K562 (cell line): ENCODE measurements around the gene SEMA5A. TPM values are rescaled to one million over a fixed set of nuclear protein-coding genes. Genes with fewer than 3 reads are reported as not detected.

Experiments
- ATAC-seq: fragments of 200-7000 bp; cut with Tn5 transposase; 3 replicates; pipeline ENCODE4 v1.9.1; 2020; ENCODE audit warnings: moderate library complexity
- BruUV-seq: library from RNA; stranded (reverse); fragments of 400-500 nt; replicated peaks from 2 replicates; lab custom pipeline; 2021; lab: Mats Ljungman, UMichigan
- CTCF ChIA-PET: fragments of 300-600 bp; formaldehyde crosslinking; extraction: SDS; loops from one replicate; lab custom pipeline; 2021; ENCODE audit warnings: low intra/inter-chr PET ratio; lab: Yijun Ruan, JAX
- POLR2A ChIA-PET: fragments of 300-600, 350-650 bp; sonication (Branson Sonifier 250); formaldehyde crosslinking; extraction: SDS; loops from one replicate; lab custom pipeline; 2021; ENCODE audit warnings: antibody characterized with exemption, inconsistent platforms; lab: Yijun Ruan, JAX
- DNase-seq, 4 experiments: peaks; one replicate each; pipeline versions ENCODE4 v3.0.0 to v3.0.0-alpha.2; 2011 to 2018; ENCODE audit warnings: low spot score in 3 of 4, mixed read lengths in 3 of 4; ENCODE audit errors: extremely low read depth in 1 of 4
- FAIRE-seq: peaks from 2 replicates; lab custom pipeline; 2011; peaks lifted over from hg19 to GRCh38; lab: Jason Lieb, UNC
- H2AFZ ChIP-seq: 2 replicates; pipeline ENCODE4 v1.6.0; 2011; ENCODE audit warnings: low read depth, low read length, control low read depth, inconsistent platforms
- H3K27ac ChIP-seq: fragments of 200-600 bp; 3 replicates; pipeline ENCODE4 v1.8.0; 2011; ENCODE audit warnings: low read depth, mild to moderate bottlenecking, control low read depth, inconsistent platforms, low read length, moderate library complexity, mixed read lengths; ENCODE audit errors: extremely low read depth
- H3K27me3 ChIP-seq, 2 experiments: fragments of 300-600 bp in 1 of 2; 2 replicates in 1 of 2; 3 replicates in 1 of 2; pipeline versions ENCODE4 v1.6.0 to v1.8.0; 2011; ENCODE audit warnings: inconsistent platforms in 2 of 2, low read length in 2 of 2, mild to moderate bottlenecking in 1 of 2, mixed read lengths in 1 of 2, moderate library complexity in 1 of 2; ENCODE audit not compliant: control insufficient read depth in 2 of 2, insufficient read depth in 2 of 2
- H3K36me3 ChIP-seq: fragments of 300-600 bp; 3 replicates; pipeline ENCODE4 v1.8.0; 2011; ENCODE audit warnings: mild to moderate bottlenecking, low read length, inconsistent platforms; ENCODE audit not compliant: control insufficient read depth, insufficient read depth
- H3K4me1 ChIP-seq, 2 experiments: fragments of 200-600 bp in 1 of 2; replicated peaks in 1 of 2; 2 replicates in 1 of 2; 3 replicates in 1 of 2; pipeline versions ENCODE4 v1.5.1 to v1.8.0; 2011; ENCODE audit warnings: inconsistent platforms in 2 of 2, low read length in 2 of 2, mild to moderate bottlenecking in 1 of 2, mixed read lengths in 1 of 2, moderate library complexity in 1 of 2; ENCODE audit not compliant: control insufficient read depth in 2 of 2, insufficient read depth in 2 of 2
- H3K4me2 ChIP-seq: 2 replicates; pipeline ENCODE4 v1.6.1; 2011; ENCODE audit warnings: low read length, control low read depth, inconsistent platforms, mixed read lengths; ENCODE audit not compliant: insufficient read depth
- H3K4me3 ChIP-seq: fragments of 200-600 bp; sonication (generic), shearing (Covaris generic); 2 replicates; pipeline ENCODE4 v1.5.1; 2016; ENCODE audit warnings: control low read depth, inconsistent platforms
- H3K79me2 ChIP-seq: fragments of 200-600 bp; 3 replicates; pipeline ENCODE4 v1.8.0; 2011; ENCODE audit warnings: low read length, inconsistent platforms; ENCODE audit not compliant: control insufficient read depth, insufficient read depth
- H3K9ac ChIP-seq, 2 experiments: 2 replicates each; pipeline versions ENCODE4 v1.6.0 to v1.6.1; 2011; ENCODE audit warnings: low read depth in 2 of 2, low read length in 2 of 2, control low read depth in 1 of 2, inconsistent platforms in 1 of 2, mild to moderate bottlenecking in 1 of 2, mixed read lengths in 1 of 2; ENCODE audit not compliant: insufficient read depth in 1 of 2
- H3K9me1 ChIP-seq: one replicate; pipeline ENCODE4 v1.6.0; 2011; ENCODE audit warnings: inconsistent platforms, mild to moderate bottlenecking, low read length, moderate library complexity; ENCODE audit not compliant: control insufficient read depth, insufficient read depth
- H3K9me3 ChIP-seq: replicated peaks from 2 replicates; pipeline ENCODE4 v1.5.1; 2011; ENCODE audit warnings: low read depth, low read length, inconsistent platforms; ENCODE audit not compliant: control insufficient read depth, insufficient read depth
- H4K20me1 ChIP-seq: replicated peaks from 2 replicates; pipeline ENCODE4 v1.6.1; 2011; ENCODE audit warnings: low read length, inconsistent platforms, mixed read lengths; ENCODE audit not compliant: control insufficient read depth, insufficient read depth
- CLOCK ChIP-seq: fragments of 250-450 bp; sonication (Bioruptor Pico); IDR thresholded peaks from 2 replicates; pipeline ENCODE4 v1.4.0; 2020; ENCODE audit warnings: mild to moderate bottlenecking, moderate library complexity, borderline replicate concordance
- ESRRB ChIP-seq: fragments of 250-450 bp; sonication (Bioruptor Pico); IDR thresholded peaks from 2 replicates; pipeline ENCODE4 v1.5.0; 2020; ENCODE audit warnings: mild to moderate bottlenecking, moderate library complexity, borderline replicate concordance
- GABPB1 ChIP-seq: sonication (generic); formaldehyde crosslinking; IDR thresholded peaks from 2 replicates; pipeline ENCODE4 v1.8.0; 2022; ENCODE audit warnings: mild to moderate bottlenecking, missing genetic modification reagents
- HMBOX1 ChIP-seq: sonication (generic); IDR thresholded peaks from 2 replicates; pipeline ENCODE4 v1.6.1; 2016
- HOXB6 ChIP-seq: fragments of 250-450 bp; sonication (Bioruptor Pico); IDR thresholded peaks from 2 replicates; pipeline ENCODE4 v1.5.1; 2022; ENCODE audit warnings: mild to moderate bottlenecking, borderline replicate concordance
- MTA2 ChIP-seq: fragments of 450-650 bp; IDR thresholded peaks from 2 replicates; pipeline ENCODE4 v1.6.1; 2016; ENCODE audit warnings: low read depth
- PBX2 ChIP-seq, 2 experiments: IDR thresholded peaks in 1 of 2; conservative IDR thresholded peaks in 1 of 2; 2 replicates each; pipeline ENCODE4 v1.6.1; 2016; ENCODE audit warnings: low read depth in 2 of 2, mild to moderate bottlenecking in 1 of 2, missing compliant biosample characterization in 1 of 2, missing genetic modification characterization in 1 of 2, moderate library complexity in 1 of 2
- SNRNP70 ChIP-seq: fragments of 200-400 bp; formaldehyde crosslinking; optimal IDR thresholded peaks from 2 replicates; pipeline ENCODE3; 2017; ENCODE audit warnings: low read depth, low read length
- TAF1 ChIP-seq: IDR thresholded peaks from 2 replicates; pipeline ENCODE4 v1.6.1; 2011; ENCODE audit warnings: mild to moderate bottlenecking, low read length, moderate library complexity; ENCODE audit not compliant: insufficient read depth, control insufficient read depth, severe bottlenecking; ENCODE audit errors: extremely low read depth
- USF1 ChIP-seq: sonication (generic); formaldehyde crosslinking; IDR thresholded peaks from 2 replicates; pipeline ENCODE4 v1.9.0; 2022; ENCODE audit warnings: mild to moderate bottlenecking, missing genetic modification reagents
- WHSC1 ChIP-seq: IDR thresholded peaks from one replicate; pipeline ENCODE4 v1.6.1; 2012; ENCODE audit warnings: low read length, control low read depth, inconsistent platforms
- XRCC3 ChIP-seq: fragments of 450-650 bp; IDR thresholded peaks from 2 replicates; pipeline ENCODE4 v1.6.1; 2017; ENCODE audit warnings: mild to moderate bottlenecking, moderate library complexity
- ZC3H8 ChIP-seq: fragments of 450-650 bp; IDR thresholded peaks from 2 replicates; pipeline ENCODE4 v1.6.1; 2017
- ZNF75A ChIP-seq: fragments of 450-650 bp; formaldehyde crosslinking; IDR thresholded peaks from 2 replicates; pipeline ENCODE4 v1.4.0; 2020; ENCODE audit warnings: mild to moderate bottlenecking
- WGBS: fragments of 100-300 bp; shearing (Covaris generic); methylation state at CpG from one replicate; pipeline ENCODE4 v1.1.6; 2016; ENCODE audit warnings: low coverage, mixed read lengths; ENCODE audit not compliant: insufficient coverage; ENCODE audit errors: missing lambda C conversion rate; 5-methylcytosine and 5-hydroxymethylcytosine counted together
- in situ Hi-C: fragments of 300-500 bp; cut with MboI; formaldehyde crosslinking; loops from 4 replicates; pipeline ENCODE4 v1.15.0; 2018; ENCODE audit warnings: inconsistent platforms, mixed read lengths
- intact Hi-C: fragments of 100-400 bp; cut with micrococcal nuclease; formaldehyde crosslinking; loops from 2 replicates; pipeline ENCODE4 v1.14.2; 2022
- polyA plus RNA-seq, 8 experiments: library from polyadenylated mRNA; depleted of rRNA in 4 of 8; stranded (reverse) in 5 of 8; unstranded in 3 of 8; fragments of >200 nt; fragmentation: Nextera tagmentation in 2 of 8; fragmentation: Illumina TruSeq in 1 of 8; extraction: Ambion mirVana in 2 of 8; extraction: Trizol in 1 of 8; gene quantifications; 2 replicates each; pipeline versions ENCODE4 v1.2.1 to v1.2.3, GENCODE V29; 2011 to 2014; ENCODE audit warnings: inconsistent platforms in 1 of 8, missing spikeins in 1 of 8
- total RNA-seq, 7 experiments: library from RNA; depleted of rRNA in 6 of 7; stranded (reverse); fragments of >200 nt in 6 of 7; fragmentation: Illumina TruSeq in 2 of 7; extraction: Trizol in 2 of 7; gene quantifications; 2 replicates each; pipeline versions ENCODE4 v1.2.1 to v1.2.3, GENCODE V29; 2011 to 2021; ENCODE audit warnings: low replicate concordance in 1 of 7

The SEMA5A gene
- total and polyA plus RNA-seq, 9 of the 15 experiments (the other 6 are each of a cell fraction or from before 2014, with no cell fraction given) = 0.02 TPM; not detected in 8

- Histone ChIP-seq H3K27me3 (no peaks in the 10 kb centered on the region), H3K9ac (no peak overlapping the region), H2AFZ (no peak overlapping the region), H3K4me3 (no peak overlapping the region), H3K9me1 (no peaks in the 10 kb centered on the region), H3K79me2 (no peaks in the 10 kb centered on the region), H3K36me3 (no peaks in the 10 kb centered on the region), H3K4me1 (no peaks in the 10 kb centered on the region), H3K9me3 (no peaks in the 10 kb centered on the region), H3K27ac (no peak overlapping the region), H4K20me1 (no peaks in the 10 kb centered on the region), H3K4me2 (no peak overlapping the region)
- intact Hi-C loops = no loop called here
- ATAC-seq (no peak), DNase-seq (no peak), FAIRE-seq (no peak)
- BruUV-seq = no TSS peak
- WGBS = 0% methylated on average over 8 of the region's 8 CpGs
- in situ Hi-C loops = no loop called here
- ChIA-PET CTCF (no interaction called here), POLR2A (no interaction called here)
- no peak for TF ChIP-seq HOXB6 (CRISPR knock-in tag)
- TF ChIP-seq ESRRB (CRISPR knock-in tag) = no peak
- TF ChIP-seq CLOCK = no peak
- TF ChIP-seq WHSC1 = no peak
- TF ChIP-seq XRCC3 = no peak
- no peak for TF ChIP-seq HMBOX1
- no peak for TF ChIP-seq ZNF75A
- no peak for TF ChIP-seq USF1
- TF ChIP-seq TAF1 = no peak
- no peak for TF ChIP-seq ZC3H8
- TF ChIP-seq PBX2 (CRISPR knock-in tag; IDR thresholded peaks at IDR 0.05; ENCODE audit: low read depth) = no peak
- TF ChIP-seq PBX2 (tag; conservative IDR thresholded peaks at IDR 0.05; ENCODE audit: low read depth) = no peak
- no peak for TF ChIP-seq MTA2
- no peak for TF ChIP-seq GABPB1 (CRISPR knock-in tag)
- no peak for TF ChIP-seq SNRNP70
Observed at GRCh38 chr5:9572246-9572645, 26.4 kb upstream of the SEMA5A start.
